ENCODE results near the gene PRAC1. TPM values are rescaled to one million over a fixed set of nuclear protein-coding genes. Genes with fewer than 3 reads are reported as not detected.

The PRAC1 gene
- not detected in 2 replicates for total RNA-seq (ENCODE audit: low replicate concordance)

DNA sequence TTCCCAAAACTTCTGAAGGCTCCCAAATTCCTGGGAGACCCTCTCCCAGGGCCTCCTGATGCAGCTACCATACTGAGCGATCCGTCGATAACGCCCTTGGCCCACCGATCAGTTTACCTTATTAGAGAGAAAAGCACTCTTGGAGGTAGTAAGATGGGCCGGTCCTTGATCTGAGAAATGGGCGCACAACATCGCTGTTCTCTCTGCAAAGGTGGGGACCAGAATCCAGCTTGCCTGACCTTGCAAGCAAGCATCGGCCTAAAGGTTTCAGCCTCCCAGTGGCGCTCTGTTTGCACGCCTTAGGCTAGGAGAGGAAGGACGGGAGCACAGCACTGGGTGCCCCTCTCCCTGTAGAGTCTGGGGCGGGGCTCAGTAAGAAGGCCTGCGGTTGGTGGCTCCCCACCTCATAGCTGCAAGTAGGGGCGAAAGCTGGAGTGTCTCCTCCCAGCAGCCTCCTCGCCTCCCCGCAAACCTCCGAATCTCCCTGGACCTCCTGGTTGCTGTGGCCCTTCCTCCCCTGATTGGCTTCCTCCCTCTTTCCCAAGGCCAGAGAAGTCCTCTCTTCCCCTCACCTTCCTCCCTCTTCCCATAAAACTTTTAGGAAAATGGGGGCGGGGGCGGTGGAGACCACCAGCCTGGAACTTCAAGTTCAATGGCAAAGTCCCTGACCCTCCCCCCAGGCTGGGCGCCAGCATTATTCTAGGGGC is at the start of gene PRAC1:
Gene PRAC1 (minus strand): TSS at position 318 of the 707 bp plus-strand sequence. CDS start 126 bp downstream, at position 192.
- Histone ChIP-seq H3K79me2 (ENCODE audit: low read depth) (no peaks in the 10 kb centered on the region), H3K9me3 (ENCODE audit: low read depth) (no peaks in the 10 kb centered on the region), H3K4me3 (no peak within 1 kb of the TSS), H3K9ac (no peak within 1 kb of the TSS), H3K4me1 (no peaks in the 10 kb centered on the region), H4K20me1 (ENCODE audit: low read depth) (peaks cover 99% of the 10 kb centered on the region), H2AFZ (replicated peaks) (no peak within 1 kb of the TSS), H3K4me2 (peak within 1 kb of the TSS; percentile 33), H3K27ac (no peak within 1 kb of the TSS), H3K36me3 (no peaks in the 10 kb centered on the region), H3K27me3 (peaks cover 100% of the 10 kb centered on the region), H3F3A (ENCODE audit: low read depth) (peaks cover 21% of the 10 kb centered on the region)
- peak; percentile 48 for TF ChIP-seq EZH2phosphoT487 (IDR thresholded peaks at IDR 0.05)
- TF ChIP-seq EZH2 (IDR thresholded peaks at IDR 0.05) = peak; percentile 55
- TF ChIP-seq, protein P1, sequence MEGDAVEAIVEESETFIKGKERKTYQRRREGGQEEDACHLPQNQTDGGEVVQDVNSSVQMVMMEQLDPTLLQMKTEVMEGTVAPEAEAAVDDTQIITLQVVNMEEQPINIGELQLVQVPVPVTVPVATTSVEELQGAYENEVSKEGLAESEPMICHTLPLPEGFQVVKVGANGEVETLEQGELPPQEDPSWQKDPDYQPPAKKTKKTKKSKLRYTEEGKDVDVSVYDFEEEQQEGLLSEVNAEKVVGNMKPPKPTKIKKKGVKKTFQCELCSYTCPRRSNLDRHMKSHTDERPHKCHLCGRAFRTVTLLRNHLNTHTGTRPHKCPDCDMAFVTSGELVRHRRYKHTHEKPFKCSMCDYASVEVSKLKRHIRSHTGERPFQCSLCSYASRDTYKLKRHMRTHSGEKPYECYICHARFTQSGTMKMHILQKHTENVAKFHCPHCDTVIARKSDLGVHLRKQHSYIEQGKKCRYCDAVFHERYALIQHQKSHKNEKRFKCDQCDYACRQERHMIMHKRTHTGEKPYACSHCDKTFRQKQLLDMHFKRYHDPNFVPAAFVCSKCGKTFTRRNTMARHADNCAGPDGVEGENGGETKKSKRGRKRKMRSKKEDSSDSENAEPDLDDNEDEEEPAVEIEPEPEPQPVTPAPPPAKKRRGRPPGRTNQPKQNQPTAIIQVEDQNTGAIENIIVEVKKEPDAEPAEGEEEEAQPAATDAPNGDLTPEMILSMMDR (IDR thresholded peaks at IDR 0.05) = no peak
- no peak within 1 kb of the TSS for H3K4me3 Mint-ChIP-seq
- H3K9me3 Mint-ChIP-seq = peaks cover 6% of the 10 kb centered on the region
- peaks cover 14% of the 10 kb centered on the region for H3K4me1 Mint-ChIP-seq
- DNase-seq (ENCODE audit: low spot score) = peak; percentile 20
- H3K27ac Mint-ChIP-seq = no peak within 1 kb of the TSS
- H3K27me3 Mint-ChIP-seq (ENCODE audit: insufficient read depth, low read depth) = peaks cover 99% of the 10 kb centered on the region
- no peaks in the 10 kb centered on the region for H3K36me3 Mint-ChIP-seq

DNA sequence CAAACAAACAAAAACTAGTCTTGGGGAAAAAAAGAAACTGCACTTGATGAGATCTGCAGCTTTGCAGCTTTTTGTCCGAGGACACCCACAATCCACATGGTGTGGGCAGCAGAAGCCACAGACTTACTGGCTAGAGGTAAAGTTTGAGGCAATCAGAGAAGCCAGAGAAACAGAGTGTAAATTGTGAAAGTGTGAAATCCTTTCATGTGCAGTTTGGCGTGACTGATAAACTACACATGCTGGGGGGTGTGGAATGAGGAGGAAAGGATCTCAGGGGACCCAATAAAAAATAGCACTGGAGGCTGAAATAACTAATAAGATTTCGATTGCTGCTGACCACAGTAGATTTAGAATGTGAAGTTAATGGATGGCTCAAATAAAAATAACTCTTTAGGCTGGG is 48.6 kb upstream of the PRAC1 start:
- no peak overlapping the region for H3K4me3 Mint-ChIP-seq

DNA sequence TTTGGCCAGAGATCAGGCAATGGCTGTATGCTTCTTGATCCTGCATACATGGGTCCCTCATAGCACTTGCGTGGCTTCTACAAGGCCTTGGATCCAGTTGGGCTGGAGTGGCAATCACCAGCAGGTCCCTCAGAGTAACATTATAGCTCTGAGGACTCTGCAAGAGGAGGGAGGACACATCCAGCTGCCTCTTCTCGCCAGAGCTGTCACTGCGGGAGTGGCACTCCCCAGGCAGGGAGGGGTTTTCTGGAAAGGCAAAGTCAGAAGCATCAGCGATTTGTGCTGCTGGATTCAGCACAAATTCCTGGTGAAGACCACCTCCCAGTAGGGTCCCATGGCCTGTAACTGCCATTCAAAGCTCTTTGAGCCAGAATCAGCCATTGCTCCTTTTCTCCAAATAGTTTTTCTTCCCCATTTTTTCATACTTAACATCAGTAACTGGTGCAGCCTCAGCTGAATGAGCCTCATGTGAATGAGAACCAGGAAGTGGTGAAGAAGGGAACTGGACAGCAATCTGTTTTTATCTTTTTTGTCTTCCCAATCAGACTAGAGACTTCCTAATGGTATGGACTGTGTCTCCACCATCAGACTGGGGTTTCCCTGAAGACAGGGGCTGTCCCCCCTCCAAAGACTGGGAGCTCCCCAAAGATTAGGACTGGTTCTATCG is 46.8 kb upstream of the PRAC1 start:
- H3K4me1 ChIP-seq = no peaks in the 10 kb centered on the region
- H3F3A ChIP-seq (ENCODE audit: low read depth) = no peaks in the 10 kb centered on the region
- no peak overlapping the region for H3K27ac Mint-ChIP-seq
- H3K4me3 ChIP-seq = no peak overlapping the region
- H3K27me3 ChIP-seq = peaks cover 68% of the 10 kb centered on the region
- no peak for DNase-seq (ENCODE audit: low spot score)
- no peak overlapping the region for H3K27ac ChIP-seq
- no peaks in the 10 kb centered on the region for H3K9me3 Mint-ChIP-seq
- no peak overlapping the region for H2AFZ ChIP-seq (replicated peaks)
- no peaks in the 10 kb centered on the region for H3K36me3 ChIP-seq
- peaks cover 17% of the 10 kb centered on the region for H3K27me3 Mint-ChIP-seq (ENCODE audit: insufficient read depth, low read depth)
- H3K36me3 Mint-ChIP-seq = no peaks in the 10 kb centered on the region
- TF ChIP-seq EZH2phosphoT487 (IDR thresholded peaks at IDR 0.05) (no peak), EZH2 (IDR thresholded peaks at IDR 0.05) (no peak)
- TF ChIP-seq, protein P1 (IDR thresholded peaks at IDR 0.05) = no peak
- H3K4me2 ChIP-seq = no peak overlapping the region
- no peak overlapping the region for H3K4me3 Mint-ChIP-seq
- no peak overlapping the region for H3K9ac ChIP-seq
- no peaks in the 10 kb centered on the region for H4K20me1 ChIP-seq (ENCODE audit: low read depth)
- H3K79me2 ChIP-seq (ENCODE audit: low read depth) = no peaks in the 10 kb centered on the region
- no peaks in the 10 kb centered on the region for H3K9me3 ChIP-seq (ENCODE audit: low read depth)
- H3K4me1 Mint-ChIP-seq = peaks cover 5% of the 10 kb centered on the region

More for the DNA sequence above, 48.6 kb upstream of the PRAC1 start:
- Histone ChIP-seq H3F3A (ENCODE audit: low read depth) (no peaks in the 10 kb centered on the region), H3K4me3 (no peak overlapping the region), H3K27me3 (peaks cover 61% of the 10 kb centered on the region), H3K9me3 (ENCODE audit: low read depth) (no peaks in the 10 kb centered on the region), H3K36me3 (no peaks in the 10 kb centered on the region), H3K4me1 (no peaks in the 10 kb centered on the region), H4K20me1 (ENCODE audit: low read depth) (no peaks in the 10 kb centered on the region), H3K9ac (no peak overlapping the region), H3K79me2 (ENCODE audit: low read depth) (no peaks in the 10 kb centered on the region), H3K27ac (no peak overlapping the region), H2AFZ (replicated peaks) (no peak overlapping the region), H3K4me2 (no peak overlapping the region)
- Mint-ChIP-seq H3K27me3 (ENCODE audit: insufficient read depth, low read depth) (peaks cover 19% of the 10 kb centered on the region), H3K4me1 (peaks cover 5% of the 10 kb centered on the region), H3K27ac (no peak overlapping the region), H3K9me3 (no peaks in the 10 kb centered on the region), H3K36me3 (no peaks in the 10 kb centered on the region)
- no peak for DNase-seq (ENCODE audit: low spot score)
- TF ChIP-seq, protein P1 (IDR thresholded peaks at IDR 0.05) = no peak
- no peak for TF ChIP-seq EZH2 (IDR thresholded peaks at IDR 0.05)
- no peak for TF ChIP-seq EZH2phosphoT487 (IDR thresholded peaks at IDR 0.05)
